Esophagus squamous epithelium (tissue), 4 donors: ENCODE measurements around the gene TIFAB.

Experiments
- CTCF ChIP-seq, 6 experiments: fragments of 450-650 bp in 4 of 6; fragments of 200-600 bp in 2 of 6; sonication (generic) in 2 of 6; IDR thresholded peaks; one replicate each; pipeline ENCODE4 v1.5.1; 2016 to 2019; ENCODE audit warnings: antibody characterized with exemption in 6 of 6, mild to moderate bottlenecking in 4 of 6, moderate library complexity in 4 of 6
- POLR2A ChIP-seq, 4 donors: fragments of 450-650 bp; IDR thresholded peaks; one replicate each; pipeline ENCODE4 v1.6.1; 2017; ENCODE audit warnings: antibody characterized with exemption in 4 of 4, mild to moderate bottlenecking in 4 of 4, moderate library complexity in 3 of 4

- no peak for TF ChIP-seq CTCF (IDR thresholded peaks at IDR 0.05)
- TF ChIP-seq POLR2A (IDR thresholded peaks at IDR 0.05), result no peak
Measured at GRCh38 chr5:135481909-135482311, 29.8 kb upstream of the TIFAB start.
